Measurements from ENCODE around the gene CNKSR3.

The CNKSR3 gene

GRCh38 chr6:154487367-154488247 is 22.9 kb downstream of the CNKSR3 start:
- no peak for TF ChIP-seq CTCF (IDR thresholded peaks at IDR 0.05)
- Mint-ChIP-seq H3K4me3 (no peak overlapping the region), H3K27me3 (ENCODE audit: low read depth, poor library complexity) (peaks cover 3% of the 10 kb centered on the region), H3K27ac (no peak overlapping the region), H3K4me1 (peaks cover 62% of the 10 kb centered on the region), H3K9me3 (no peaks in the 10 kb centered on the region), H3K36me3 (ENCODE audit: low read depth) (peaks cover 17% of the 10 kb centered on the region)
- DNase-seq, result no peak

- peaks cover 70% of the 10 kb centered on the region for H3K4me1 Mint-ChIP-seq
- no peak overlapping the region for H3K4me3 Mint-ChIP-seq
- H3K27me3 Mint-ChIP-seq (ENCODE audit: low read depth, poor library complexity), result peaks cover 3% of the 10 kb centered on the region
- H3K27ac Mint-ChIP-seq, result no peak overlapping the region
- H3K9me3 Mint-ChIP-seq, result no peaks in the 10 kb centered on the region
- TF ChIP-seq CTCF (IDR thresholded peaks at IDR 0.05), result no peak
- DNase-seq, result no peak
- H3K36me3 Mint-ChIP-seq (ENCODE audit: low read depth), result peaks cover 17% of the 10 kb centered on the region
Measured at GRCh38 chr6:154485815-154486214, 24.7 kb downstream of the CNKSR3 start.

DNA sequence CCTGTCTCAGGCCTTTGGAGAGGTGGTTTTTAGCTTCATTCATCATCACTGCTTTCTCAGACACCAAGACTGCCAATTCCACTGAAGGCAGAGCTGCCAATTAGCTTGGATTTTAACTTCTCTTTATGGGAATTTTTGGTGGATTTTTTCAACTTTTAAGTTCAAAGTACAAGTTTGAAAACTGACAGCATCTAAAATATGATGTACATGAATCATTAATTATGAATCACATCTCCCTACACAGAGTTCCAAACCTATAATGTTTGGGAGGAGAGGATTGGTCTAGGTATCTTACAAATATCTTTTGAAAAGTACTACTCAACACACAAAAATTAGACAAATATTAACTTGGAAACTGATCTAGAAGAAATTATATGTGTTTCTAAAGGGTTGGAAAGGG is 25.5 kb downstream of the CNKSR3 start:
- Mint-ChIP-seq H3K4me3 (no peak overlapping the region), H3K27me3 (ENCODE audit: low read depth, poor library complexity) (peaks cover 3% of the 10 kb centered on the region), H3K4me1 (peaks cover 72% of the 10 kb centered on the region), H3K27ac (no peak overlapping the region), H3K36me3 (ENCODE audit: low read depth) (peaks cover 12% of the 10 kb centered on the region), H3K9me3 (no peaks in the 10 kb centered on the region)
- DNase-seq, result no peak
- no peak for TF ChIP-seq CTCF (IDR thresholded peaks at IDR 0.05)

- no peaks in the 10 kb centered on the region for H3K36me3 Mint-ChIP-seq (ENCODE audit: low read depth)
- TF ChIP-seq CTCF (IDR thresholded peaks at IDR 0.05), result no peak
- peaks cover 3% of the 10 kb centered on the region for H3K27me3 Mint-ChIP-seq (ENCODE audit: low read depth, poor library complexity)
- H3K27ac Mint-ChIP-seq, result peak overlapping the region; percentile 80
- H3K9me3 Mint-ChIP-seq, result no peaks in the 10 kb centered on the region
- peaks cover 74% of the 10 kb centered on the region for H3K4me1 Mint-ChIP-seq
- no peak for DNase-seq
- H3K4me3 Mint-ChIP-seq, result no peak overlapping the region
Measured at GRCh38 chr6:154482858-154483257, 27.6 kb downstream of the CNKSR3 start.

DNA sequence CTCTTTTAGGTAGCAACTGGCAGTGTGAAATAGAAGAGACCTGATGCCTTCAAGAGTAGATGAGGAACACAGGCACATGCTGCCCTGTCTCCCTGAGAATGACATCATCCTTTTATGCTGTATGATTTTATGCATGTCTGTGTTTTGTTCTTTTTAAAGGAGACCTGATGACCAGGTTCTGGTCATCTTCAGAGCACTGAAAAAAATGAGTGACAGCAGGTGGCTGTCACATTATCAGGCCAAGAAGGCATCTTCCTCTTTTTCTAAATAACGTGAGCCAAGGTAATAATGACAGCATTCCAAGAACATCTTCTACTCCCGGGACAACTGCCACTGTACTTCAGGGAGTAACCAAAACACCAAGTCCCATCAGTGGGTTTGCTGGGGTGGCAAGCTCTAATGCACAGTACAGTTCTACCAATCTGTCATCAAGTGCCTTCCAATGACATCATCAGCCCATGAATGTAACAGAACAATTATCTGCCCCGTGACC is 28.9 kb downstream of the CNKSR3 start:
- no peak overlapping the region for H3K4me3 Mint-ChIP-seq
- H3K36me3 Mint-ChIP-seq (ENCODE audit: low read depth), result no peaks in the 10 kb centered on the region
- no peak for TF ChIP-seq CTCF (IDR thresholded peaks at IDR 0.05)
- peaks cover 70% of the 10 kb centered on the region for H3K4me1 Mint-ChIP-seq
- H3K9me3 Mint-ChIP-seq, result no peaks in the 10 kb centered on the region
- H3K27ac Mint-ChIP-seq, result peak overlapping the region; percentile 40
- DNase-seq, result no peak
- H3K27me3 Mint-ChIP-seq (ENCODE audit: low read depth, poor library complexity), result peaks cover 3% of the 10 kb centered on the region

All from nephron progenitor cell (in vitro differentiated cells).